ENCODE measurements around the gene CLPTM1L. TPM values are rescaled to one million over a fixed set of nuclear protein-coding genes. Genes with fewer than 3 reads are reported as not detected.

CLPTM1L gene
- polyA plus RNA-seq, 2 of the 4 experiments (the other 2 are of a cell fraction), result 171 to 173 TPM

DNA sequence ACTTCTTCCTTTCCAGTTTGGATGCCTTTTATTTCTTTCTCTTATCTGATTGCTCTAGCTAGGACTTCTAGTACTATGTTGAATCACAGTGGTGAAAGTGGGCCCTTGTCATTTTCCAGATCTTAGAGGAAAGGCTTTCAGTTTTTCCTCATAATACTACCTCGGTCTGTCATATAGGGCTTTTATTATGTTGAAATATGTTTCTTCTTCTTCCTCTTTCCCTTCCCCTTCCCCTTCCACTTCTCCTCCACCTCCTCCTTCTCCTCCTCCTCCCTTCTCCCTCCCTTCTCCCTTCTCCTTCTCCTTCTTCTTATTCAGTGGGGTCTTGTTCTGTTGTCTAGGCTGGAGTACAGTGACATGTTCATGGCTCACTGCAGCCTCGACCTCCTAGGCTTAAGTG lies 40.9 kb downstream of the CLPTM1L start:
- DNase-seq (ENCODE audit: low read depth in 1 of 2, low spot score in 1 of 2) (no peak), ATAC-seq (no peak), FAIRE-seq (no peak)
- H3K4me3 ChIP-seq, result no peak overlapping the region
- POLR2A ChIA-PET, result no interaction called here
- CTCF ChIA-PET, result interaction anchor here (1.4 kb wide), 2 partner anchors 10 to 17 kb away, joined by 3 read pairs; no protein-coding TSS in a partner anchor
- H3K9me3 ChIP-seq, result peaks cover 8% of the 10 kb centered on the region; the same call in 1 of the 3 replicates
- no peak overlapping the region for H3K27ac ChIP-seq
- no peak overlapping the region for H3K4me2 ChIP-seq
- TF ChIP-seq ZC3H11A (IDR thresholded peaks at IDR 0.05) (no peak), CBX2 (IDR thresholded peaks at IDR 0.05; ENCODE audit: borderline replicate concordance, low read depth) (no peak), FOSL2 (IDR thresholded peaks at IDR 0.05) (no peak), FOSL2 (CRISPR knock-in tag; IDR thresholded peaks at IDR 0.05) (no peak), REST (IDR thresholded peaks at IDR 0.05) (no peak), CHD4 (IDR thresholded peaks at IDR 0.05; ENCODE audit: borderline replicate concordance) (no peak), HOXB13 (CRISPR knock-in tag; IDR thresholded peaks at IDR 0.05; ENCODE audit: low read depth) (no peak), CEBPB (IDR thresholded peaks at IDR 0.05) (no peak), RFX5 (IDR thresholded peaks at IDR 0.05) (no peak), ZSCAN20 (CRISPR knock-in tag; IDR thresholded peaks at IDR 0.05) (no peak), HOXA7 (CRISPR knock-in tag; IDR thresholded peaks at IDR 0.05) (no peak), BHLHE40 (IDR thresholded peaks at IDR 0.05; ENCODE audit: low read depth, low read length) (no peak), PBX3 (IDR thresholded peaks at IDR 0.05) (no peak), CHD2 (IDR thresholded peaks at IDR 0.05; ENCODE audit: low read length, partially characterized antibody) (no peak), KDM5A (IDR thresholded peaks at IDR 0.05) (no peak), HEYL (CRISPR knock-in tag; IDR thresholded peaks at IDR 0.05) (no peak), PHF8 (IDR thresholded peaks at IDR 0.05; ENCODE audit: borderline replicate concordance, low read depth) (no peak)
- WGBS (ENCODE audit: missing lambda C conversion rate), result 31% methylated on average over 2 of the region's 2 CpGs
- no peaks in the 10 kb centered on the region for H3K4me1 ChIP-seq

GRCh38 chr5:1302258-1302657 lies 42.6 kb downstream of the CLPTM1L start:
- 44% methylated on average over 2 of the region's 2 CpGs for WGBS (ENCODE audit: missing lambda C conversion rate)
- Histone ChIP-seq H3K9me3 (peaks cover 8% of the 10 kb centered on the region; the same call in 1 of the 3 replicates), H3K4me2 (no peak overlapping the region), H3K27ac (no peak overlapping the region), H3K4me1 (no peaks in the 10 kb centered on the region), H3K4me3 (no peak overlapping the region)
- POLR2A ChIA-PET, result no interaction called here
- no peak for DNase-seq (ENCODE audit: low read depth in 1 of 2, low spot score in 1 of 2)
- ATAC-seq, result no peak
- TF ChIP-seq BHLHE40 (IDR thresholded peaks at IDR 0.05; ENCODE audit: low read depth, low read length), result no peak
- TF ChIP-seq MYC (IDR thresholded peaks at IDR 0.05; ENCODE audit: borderline replicate concordance, low read length), result no peak
- no peak for TF ChIP-seq KDM5A (IDR thresholded peaks at IDR 0.05)
- TF ChIP-seq RARB (CRISPR knock-in tag; IDR thresholded peaks at IDR 0.05), result no peak
- no peak for TF ChIP-seq CEBPB (IDR thresholded peaks at IDR 0.05)
- no peak for TF ChIP-seq ZNF302 (CRISPR knock-in tag; IDR thresholded peaks at IDR 0.05)
- TF ChIP-seq NFE2L2 (conservative IDR thresholded peaks at IDR 0.05; ENCODE audit: low read length), result no peak
- TF ChIP-seq, protein P1, sequence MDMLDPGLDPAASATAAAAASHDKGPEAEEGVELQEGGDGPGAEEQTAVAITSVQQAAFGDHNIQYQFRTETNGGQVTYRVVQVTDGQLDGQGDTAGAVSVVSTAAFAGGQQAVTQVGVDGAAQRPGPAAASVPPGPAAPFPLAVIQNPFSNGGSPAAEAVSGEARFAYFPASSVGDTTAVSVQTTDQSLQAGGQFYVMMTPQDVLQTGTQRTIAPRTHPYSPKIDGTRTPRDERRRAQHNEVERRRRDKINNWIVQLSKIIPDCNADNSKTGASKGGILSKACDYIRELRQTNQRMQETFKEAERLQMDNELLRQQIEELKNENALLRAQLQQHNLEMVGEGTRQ (IDR thresholded peaks at IDR 0.05), result no peak
- TF ChIP-seq FOXS1 (CRISPR knock-in tag; IDR thresholded peaks at IDR 0.05), result no peak
- no peak for TF ChIP-seq RAD21 (conservative IDR thresholded peaks at IDR 0.05 in 1 of 2, IDR thresholded peaks at IDR 0.05 in 1 of 2)
- CTCF ChIA-PET, result interaction anchor here (0.6 kb wide), 1 partner anchor 214 kb away, joined by 4 read pairs; no protein-coding TSS in a partner anchor
- no peak for FAIRE-seq
